ENCODE data around the gene BAK1. TPM values are rescaled to one million over a fixed set of nuclear protein-coding genes. Genes with fewer than 3 reads are reported as not detected.

BAK1 gene
- total RNA-seq, 1 experiment from 2014 or later = 18.9 TPM

DNA sequence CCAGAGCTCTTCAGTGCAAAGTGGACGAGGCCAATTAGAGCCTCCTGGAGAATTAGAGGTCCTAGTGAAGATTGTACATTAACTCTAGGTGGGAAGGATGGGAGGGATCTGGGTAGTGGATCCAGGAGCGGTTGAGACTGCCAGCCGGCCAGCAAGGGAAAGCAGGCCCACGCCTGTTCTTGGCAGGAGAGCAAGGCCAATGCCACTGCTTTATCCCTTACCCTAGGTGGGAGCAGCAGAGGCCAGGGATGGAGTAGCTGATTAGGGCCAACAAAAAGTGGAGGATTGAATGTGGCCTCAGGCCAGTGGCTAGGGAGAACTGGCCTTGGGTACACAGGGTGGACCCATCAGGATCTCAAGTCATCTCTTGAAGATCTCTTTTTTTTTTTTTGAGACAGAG, 44.8 kb upstream of the BAK1 start:
- ATAC-seq (no peak), DNase-seq (ENCODE audit: low read depth, low spot score) (no peak)
- TF ChIP-seq ZFX (IDR thresholded peaks at IDR 0.05) (no peak), TCF7L2 (IDR thresholded peaks at IDR 0.05; ENCODE audit: borderline replicate concordance, extremely low read depth, insufficient read depth, insufficient read length) (no peak), EZH2 (IDR thresholded peaks at IDR 0.05) (no peak), YY1 (IDR thresholded peaks at IDR 0.05; ENCODE audit: extremely low read depth, insufficient replicate concordance, low read depth, low read length) (no peak), ZNF274 (IDR thresholded peaks at IDR 0.05; ENCODE audit: low read depth, low read length) (no peak), EZH2phosphoT487 (IDR thresholded peaks at IDR 0.05; ENCODE audit: borderline replicate concordance) (no peak), EGR1 (IDR thresholded peaks at IDR 0.05; ENCODE audit: low read depth) (no peak), ELF1 (IDR thresholded peaks at IDR 0.05; ENCODE audit: borderline replicate concordance, low read depth) (no peak), FOSL1 (IDR thresholded peaks at IDR 0.05; ENCODE audit: low read depth) (no peak)
- TF ChIP-seq, protein P1, sequence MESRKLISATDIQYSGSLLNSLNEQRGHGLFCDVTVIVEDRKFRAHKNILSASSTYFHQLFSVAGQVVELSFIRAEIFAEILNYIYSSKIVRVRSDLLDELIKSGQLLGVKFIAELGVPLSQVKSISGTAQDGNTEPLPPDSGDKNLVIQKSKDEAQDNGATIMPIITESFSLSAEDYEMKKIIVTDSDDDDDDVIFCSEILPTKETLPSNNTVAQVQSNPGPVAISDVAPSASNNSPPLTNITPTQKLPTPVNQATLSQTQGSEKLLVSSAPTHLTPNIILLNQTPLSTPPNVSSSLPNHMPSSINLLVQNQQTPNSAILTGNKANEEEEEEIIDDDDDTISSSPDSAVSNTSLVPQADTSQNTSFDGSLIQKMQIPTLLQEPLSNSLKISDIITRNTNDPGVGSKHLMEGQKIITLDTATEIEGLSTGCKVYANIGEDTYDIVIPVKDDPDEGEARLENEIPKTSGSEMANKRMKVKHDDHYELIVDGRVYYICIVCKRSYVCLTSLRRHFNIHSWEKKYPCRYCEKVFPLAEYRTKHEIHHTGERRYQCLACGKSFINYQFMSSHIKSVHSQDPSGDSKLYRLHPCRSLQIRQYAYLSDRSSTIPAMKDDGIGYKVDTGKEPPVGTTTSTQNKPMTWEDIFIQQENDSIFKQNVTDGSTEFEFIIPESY (IDR thresholded peaks at IDR 0.05; ENCODE audit: extremely low read depth, insufficient replicate concordance, low read length) = no peak
- TF ChIP-seq, protein P2, sequence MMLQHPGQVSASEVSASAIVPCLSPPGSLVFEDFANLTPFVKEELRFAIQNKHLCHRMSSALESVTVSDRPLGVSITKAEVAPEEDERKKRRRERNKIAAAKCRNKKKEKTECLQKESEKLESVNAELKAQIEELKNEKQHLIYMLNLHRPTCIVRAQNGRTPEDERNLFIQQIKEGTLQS (IDR thresholded peaks at IDR 0.05) = no peak
- TF ChIP-seq, protein P3, sequence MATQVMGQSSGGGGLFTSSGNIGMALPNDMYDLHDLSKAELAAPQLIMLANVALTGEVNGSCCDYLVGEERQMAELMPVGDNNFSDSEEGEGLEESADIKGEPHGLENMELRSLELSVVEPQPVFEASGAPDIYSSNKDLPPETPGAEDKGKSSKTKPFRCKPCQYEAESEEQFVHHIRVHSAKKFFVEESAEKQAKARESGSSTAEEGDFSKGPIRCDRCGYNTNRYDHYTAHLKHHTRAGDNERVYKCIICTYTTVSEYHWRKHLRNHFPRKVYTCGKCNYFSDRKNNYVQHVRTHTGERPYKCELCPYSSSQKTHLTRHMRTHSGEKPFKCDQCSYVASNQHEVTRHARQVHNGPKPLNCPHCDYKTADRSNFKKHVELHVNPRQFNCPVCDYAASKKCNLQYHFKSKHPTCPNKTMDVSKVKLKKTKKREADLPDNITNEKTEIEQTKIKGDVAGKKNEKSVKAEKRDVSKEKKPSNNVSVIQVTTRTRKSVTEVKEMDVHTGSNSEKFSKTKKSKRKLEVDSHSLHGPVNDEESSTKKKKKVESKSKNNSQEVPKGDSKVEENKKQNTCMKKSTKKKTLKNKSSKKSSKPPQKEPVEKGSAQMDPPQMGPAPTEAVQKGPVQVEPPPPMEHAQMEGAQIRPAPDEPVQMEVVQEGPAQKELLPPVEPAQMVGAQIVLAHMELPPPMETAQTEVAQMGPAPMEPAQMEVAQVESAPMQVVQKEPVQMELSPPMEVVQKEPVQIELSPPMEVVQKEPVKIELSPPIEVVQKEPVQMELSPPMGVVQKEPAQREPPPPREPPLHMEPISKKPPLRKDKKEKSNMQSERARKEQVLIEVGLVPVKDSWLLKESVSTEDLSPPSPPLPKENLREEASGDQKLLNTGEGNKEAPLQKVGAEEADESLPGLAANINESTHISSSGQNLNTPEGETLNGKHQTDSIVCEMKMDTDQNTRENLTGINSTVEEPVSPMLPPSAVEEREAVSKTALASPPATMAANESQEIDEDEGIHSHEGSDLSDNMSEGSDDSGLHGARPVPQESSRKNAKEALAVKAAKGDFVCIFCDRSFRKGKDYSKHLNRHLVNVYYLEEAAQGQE (IDR thresholded peaks at IDR 0.05; ENCODE audit: low read depth) = no peak
- TF ChIP-seq, protein P4, sequence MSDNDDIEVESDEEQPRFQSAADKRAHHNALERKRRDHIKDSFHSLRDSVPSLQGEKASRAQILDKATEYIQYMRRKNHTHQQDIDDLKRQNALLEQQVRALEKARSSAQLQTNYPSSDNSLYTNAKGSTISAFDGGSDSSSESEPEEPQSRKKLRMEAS (IDR thresholded peaks at IDR 0.05) = no peak
- TF ChIP-seq, protein P5, sequence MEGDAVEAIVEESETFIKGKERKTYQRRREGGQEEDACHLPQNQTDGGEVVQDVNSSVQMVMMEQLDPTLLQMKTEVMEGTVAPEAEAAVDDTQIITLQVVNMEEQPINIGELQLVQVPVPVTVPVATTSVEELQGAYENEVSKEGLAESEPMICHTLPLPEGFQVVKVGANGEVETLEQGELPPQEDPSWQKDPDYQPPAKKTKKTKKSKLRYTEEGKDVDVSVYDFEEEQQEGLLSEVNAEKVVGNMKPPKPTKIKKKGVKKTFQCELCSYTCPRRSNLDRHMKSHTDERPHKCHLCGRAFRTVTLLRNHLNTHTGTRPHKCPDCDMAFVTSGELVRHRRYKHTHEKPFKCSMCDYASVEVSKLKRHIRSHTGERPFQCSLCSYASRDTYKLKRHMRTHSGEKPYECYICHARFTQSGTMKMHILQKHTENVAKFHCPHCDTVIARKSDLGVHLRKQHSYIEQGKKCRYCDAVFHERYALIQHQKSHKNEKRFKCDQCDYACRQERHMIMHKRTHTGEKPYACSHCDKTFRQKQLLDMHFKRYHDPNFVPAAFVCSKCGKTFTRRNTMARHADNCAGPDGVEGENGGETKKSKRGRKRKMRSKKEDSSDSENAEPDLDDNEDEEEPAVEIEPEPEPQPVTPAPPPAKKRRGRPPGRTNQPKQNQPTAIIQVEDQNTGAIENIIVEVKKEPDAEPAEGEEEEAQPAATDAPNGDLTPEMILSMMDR (IDR thresholded peaks at IDR 0.05 in 2 of 3, conservative IDR thresholded peaks at IDR 0.05 in 1 of 3; ENCODE audit: borderline replicate concordance in 1 of 3, insufficient read depth in 1 of 3, low read depth in 2 of 3, low read length in 2 of 3) = no peak
- H3K27me3 ChIP-seq (ENCODE audit: insufficient read depth, low read length) = no peaks in the 10 kb centered on the region
- H3K4me3 ChIP-seq (replicated peaks in 1 of 2; ENCODE audit: low read depth in 1 of 2, low read length in 2 of 2) = no peak overlapping the region
- peaks cover 9% of the 10 kb centered on the region; the same call in 1 of the 2 replicates for H4K20me1 ChIP-seq (ENCODE audit: insufficient read depth)
- peaks cover 83% of the 10 kb centered on the region for H3K79me2 ChIP-seq (ENCODE audit: insufficient read depth, low read length)
- ChIA-PET CTCF (no interaction called here), POLR2A (no interaction called here), RAD21 (ENCODE audit: low non-redundant PET in 1 of 2, low total read pairs in 2 of 2, uncharacterized antibody in 2 of 2, unreplicated experiment in 2 of 2) (no interaction called here)
- no peak overlapping the region for H3K4me2 ChIP-seq (ENCODE audit: low read length)
- H3K9me2 ChIP-seq (ENCODE audit: insufficient read depth) = no peaks in the 10 kb centered on the region
- no peaks in the 10 kb centered on the region for H3K9me3 ChIP-seq (ENCODE audit: control insufficient read depth in 1 of 2, insufficient read depth in 1 of 2, low read depth in 1 of 2, low read length in 2 of 2)
- H3K9ac ChIP-seq (ENCODE audit: low read length) = no peak overlapping the region
- H2AFZ ChIP-seq (ENCODE audit: low read depth, low read length, poor library complexity, severe bottlenecking) = no peak overlapping the region
- intact Hi-C loops (cut with micrococcal nuclease) = loop anchor here (5.0 kb wide), 1 partner anchor 38 kb away; no protein-coding TSS in a partner anchor
- H3K36me3 ChIP-seq (ENCODE audit: control insufficient read depth in 1 of 2, insufficient read depth in 2 of 2, low read length in 2 of 2) = peaks cover 6 to 34% of the 10 kb centered on the region in 2 experiments
- H3K27ac ChIP-seq (ENCODE audit: low read depth, low read length) = no peak overlapping the region
- BruUV-seq (replicated peaks) = no TSS peak
- peaks cover 14 to 41% of the 10 kb centered on the region in 2 experiments for H3K4me1 ChIP-seq (ENCODE audit: control insufficient read depth in 1 of 2, insufficient read depth in 2 of 2, low read length in 2 of 2)

Measured in HCT116 (cell line).